HepG2 (cell line): ENCODE data around the gene CRAT. TPM values are rescaled to one million over a fixed set of nuclear protein-coding genes. Genes with fewer than 3 reads are reported as not detected.

Experiments
- ATAC-seq: fragments of 200-7000 bp; cut with Tn5 transposase; 3 replicates; pipeline ENCODE4 v1.9.1; 2020; ENCODE audit warnings: mild to moderate bottlenecking, moderate library complexity
- BruUV-seq: library from RNA; stranded (reverse); fragments of 400-500 nt; replicated peaks from 2 replicates; lab custom pipeline; 2021; lab: Mats Ljungman, UMichigan
- CTCF ChIA-PET: fragments of 300-600 bp; formaldehyde crosslinking; extraction: SDS; loops from one replicate; lab custom pipeline; 2021; ENCODE audit warnings: low total read pairs, inconsistent platforms, low intra/inter-chr PET ratio; lab: Yijun Ruan, JAX
- POLR2A ChIA-PET: fragments of 350-600 bp; sonication (Branson Sonifier 250); formaldehyde crosslinking; loops from one replicate; lab custom pipeline; 2020; ENCODE audit warnings: antibody characterized with exemption, inconsistent platforms; lab: Yijun Ruan, JAX
- DNase-seq: peaks from one replicate; pipeline ENCODE4 v3.0.0-alpha.2; 2015; ENCODE audit warnings: low spot score
- FAIRE-seq: peaks from 3 replicates; lab custom pipeline; 2011; peaks lifted over from hg19 to GRCh38; lab: Jason Lieb, UNC
- H2AFZ ChIP-seq: one replicate; pipeline ENCODE4 v1.6.1; 2011; ENCODE audit warnings: low read length, inconsistent platforms
- H3K27ac ChIP-seq: fragments of 300-600 bp; 3 replicates; pipeline ENCODE4 v1.8.0; 2011; ENCODE audit warnings: mixed run types, mild to moderate bottlenecking, mixed read lengths, low read length, inconsistent platforms; ENCODE audit not compliant: insufficient read depth; ENCODE audit errors: extremely low read length
- H3K27me3 ChIP-seq, 2 experiments: fragments of 200-600 bp in 1 of 2; 2 replicates in 1 of 2; 3 replicates in 1 of 2; pipeline versions ENCODE4 v1.6.0 to v1.8.0; 2011; ENCODE audit warnings: low read length in 2 of 2, mild to moderate bottlenecking in 2 of 2, moderate library complexity in 2 of 2, inconsistent platforms in 1 of 2; ENCODE audit not compliant: insufficient read depth in 2 of 2, control insufficient read depth in 1 of 2
- H3K36me3 ChIP-seq, 2 experiments: fragments of 200-600 bp in 1 of 2; replicated peaks in 1 of 2; 2 replicates in 1 of 2; 3 replicates in 1 of 2; pipeline versions ENCODE4 v1.5.1 to v1.8.0; 2011; ENCODE audit warnings: low read length in 2 of 2, inconsistent platforms in 1 of 2; ENCODE audit not compliant: insufficient read depth in 2 of 2, control insufficient read depth in 1 of 2
- H3K4me1 ChIP-seq: 2 replicates; pipeline ENCODE4 v1.5.1; 2012; ENCODE audit warnings: low read length, inconsistent platforms; ENCODE audit not compliant: insufficient read depth
- H3K4me2 ChIP-seq: 2 replicates; pipeline ENCODE4 v1.6.0; 2011; ENCODE audit warnings: low read depth, low read length, inconsistent platforms
- H3K4me3 ChIP-seq, 3 experiments: fragments of 200-600 bp in 1 of 3; sonication (generic), shearing (Covaris generic) in 1 of 3; replicated peaks in 1 of 3; 2 replicates each; pipeline ENCODE4 v1.5.1; 2011 to 2016; ENCODE audit warnings: low read length in 3 of 3, inconsistent platforms in 2 of 3, low read depth in 2 of 3, mild to moderate bottlenecking in 2 of 3, control low read depth in 1 of 3, mixed read lengths in 1 of 3; ENCODE audit not compliant: insufficient read depth in 1 of 3
- H3K79me2 ChIP-seq: one replicate; pipeline ENCODE4 v1.6.1; 2011; ENCODE audit warnings: low read length, inconsistent platforms; ENCODE audit not compliant: insufficient read depth
- H3K9ac ChIP-seq: 2 replicates; pipeline ENCODE4 v1.6.0; 2011; ENCODE audit warnings: mild to moderate bottlenecking, low read depth, low read length, inconsistent platforms; ENCODE audit not compliant: insufficient read depth
- H3K9me3 ChIP-seq: 2 replicates; pipeline ENCODE4 v1.5.1; 2012; ENCODE audit warnings: mild to moderate bottlenecking, low read length
- H4K20me1 ChIP-seq: 2 replicates; pipeline ENCODE4 v1.6.0; 2011; ENCODE audit warnings: inconsistent platforms, mild to moderate bottlenecking, low read length, moderate library complexity; ENCODE audit not compliant: insufficient read depth
- AKNA ChIP-seq: sonication (generic); formaldehyde crosslinking; IDR thresholded peaks from 2 replicates; pipeline ENCODE4 v1.4.0; 2020; ENCODE audit warnings: missing genetic modification reagents, borderline replicate concordance
- GTF3A ChIP-seq: sonication (generic); formaldehyde crosslinking; conservative IDR thresholded peaks from 2 replicates; pipeline ENCODE4 v1.4.0; 2020; ENCODE audit warnings: mild to moderate bottlenecking, missing genetic modification reagents
- KAT8 ChIP-seq: IDR thresholded peaks from 2 replicates; pipeline ENCODE4 v1.6.1; 2016; ENCODE audit warnings: missing genetic modification reagents, missing compliant biosample characterization
- POLR2AphosphoS2 ChIP-seq: IDR thresholded peaks from 2 replicates; pipeline ENCODE4 v1.6.1; 2011; ENCODE audit warnings: low read depth, low read length, improper control_type of control experiment
- TSC22D2 ChIP-seq: sonication (generic); formaldehyde crosslinking; IDR thresholded peaks from 2 replicates; pipeline ENCODE4 v1.5.1; 2020; ENCODE audit warnings: missing genetic modification reagents, mild to moderate bottlenecking, borderline replicate concordance
- ZNF121 ChIP-seq: sonication (generic); formaldehyde crosslinking; IDR thresholded peaks from 2 replicates; pipeline ENCODE4 v1.5.0; 2020; ENCODE audit warnings: mild to moderate bottlenecking, missing genetic modification reagents
- ZNF124 ChIP-seq: sonication (generic); formaldehyde crosslinking; IDR thresholded peaks from 2 replicates; pipeline ENCODE4 v1.4.0; 2020; ENCODE audit warnings: missing genetic modification reagents
- ZNF749 ChIP-seq: sonication (generic); formaldehyde crosslinking; IDR thresholded peaks from 2 replicates; pipeline ENCODE4 v1.8.0; 2022; ENCODE audit warnings: mild to moderate bottlenecking, missing genetic modification reagents, moderate library complexity, borderline replicate concordance
- ZNF776 ChIP-seq: sonication (generic); formaldehyde crosslinking; IDR thresholded peaks from 2 replicates; pipeline ENCODE4 v1.4.0; 2020; ENCODE audit warnings: mild to moderate bottlenecking, missing genetic modification reagents
- WGBS: methylation state at CpG from one replicate; pipeline ENCODE4 v1.1.6; 2017; ENCODE audit warnings: low lambda C conversion rate; 5-methylcytosine and 5-hydroxymethylcytosine counted together
- in situ Hi-C: cut with HindIII; loops from 2 replicates; pipeline ENCODE4 v1.10.0; 2017; ENCODE audit warnings: low pct_unique_long_range_greater_than_20kb; ENCODE audit not compliant: extremely low pct_ligation_motif_present
- intact Hi-C: fragments of 100-400 bp; cut with micrococcal nuclease; formaldehyde crosslinking; loops from one replicate; pipeline ENCODE4 v1.10.0; 2022; ENCODE audit not compliant: unreplicated experiment
- polyA plus RNA-seq, 8 experiments: library from polyadenylated mRNA; depleted of rRNA in 3 of 8; stranded (reverse) in 7 of 8; unstranded in 1 of 8; fragments of >200 nt; fragmentation: Illumina TruSeq in 4 of 8; extraction: Trizol in 4 of 8; gene quantifications; 2 replicates each; pipeline versions ENCODE4 v1.2.1 to v1.2.3, GENCODE V29; 2011 to 2016; ENCODE audit warnings: low read depth in 4 of 8, missing spikeins in 1 of 8, mixed read lengths in 1 of 8; ENCODE audit not compliant: insufficient read depth in 1 of 8
- total RNA-seq, 5 experiments: library from RNA; depleted of rRNA; stranded (reverse); fragments of >200 nt; fragmentation: Illumina TruSeq; extraction: Trizol; gene quantifications; 2 replicates each; pipeline ENCODE4 v1.2.3, GENCODE V29; 2016; ENCODE audit warnings: low read depth in 1 of 5

Gene CRAT
- total and polyA plus RNA-seq, 2 of the 13 experiments (the other 11 are each of a cell fraction or from before 2014, with no cell fraction given): 26.1 to 26.6 TPM

- no peak for TF ChIP-seq TSC22D2 (CRISPR knock-in tag)
- no peak for TF ChIP-seq POLR2AphosphoS2
Observed at GRCh38 chr9:129121483-129121882, 10.9 kb upstream of the CRAT start (continued).

- Histone ChIP-seq H3K4me3 (no peak overlapping the region), H3K4me2 (no peak overlapping the region), H3K9ac (no peak overlapping the region), H3K27ac (no peak overlapping the region), H3K79me2 (peaks cover 38% of the 10 kb centered on the region), H3K27me3 (no peaks in the 10 kb centered on the region), H3K4me1 (peaks cover 18% of the 10 kb centered on the region), H3K9me3 (no peaks in the 10 kb centered on the region), H2AFZ (no peak overlapping the region), H3K36me3 (peaks cover 12 to 34% of the 10 kb centered on the region in 2 experiments; a peak in 4 of 5 replicates), H4K20me1 (no peaks in the 10 kb centered on the region)
- TF ChIP-seq ZNF776 (CRISPR knock-in tag) (no peak), ZNF124 (CRISPR knock-in tag) (no peak), KAT8 (no peak), AKNA (no peak), ZNF121 (CRISPR knock-in tag) (no peak), ZNF749 (no peak), GTF3A (CRISPR knock-in tag) (no peak)
- in situ Hi-C loops (no loop called here), intact Hi-C loops (no loop called here)
- 96% methylated on average over 4 of the region's 4 CpGs for WGBS
- POLR2A ChIA-PET: no interaction called here
- DNase-seq (no peak), FAIRE-seq (no peak), ATAC-seq (no peak)
- no TSS peak for BruUV-seq
- CTCF ChIA-PET: no interaction called here
Observed at GRCh38 chr9:129118799-129119198, 8.2 kb upstream of the CRAT start.
